Prostate gland (tissue), 2 donors: ENCODE results near the gene TACR2.

Source experiments
- POLR2AphosphoS5 ChIP-seq: sonication (generic); formaldehyde crosslinking; IDR thresholded peaks from one replicate; pipeline ENCODE4 v1.6.1; 2017; ENCODE audit warnings: antibody characterized with exemption
- TF ChIP-seq, protein P1 (sequence below), 4 experiments: fragments of 200-600 bp in 2 of 4; fragments of 450-650 bp in 2 of 4; sonication (generic) in 2 of 4; IDR thresholded peaks; 1 replicate in 3 of 4; 2 replicates in 1 of 4; pipeline ENCODE4 v1.5.1; 2016 to 2019; ENCODE audit warnings: antibody characterized with exemption in 4 of 4, mild to moderate bottlenecking in 2 of 4, moderate library complexity in 2 of 4

DNA sequence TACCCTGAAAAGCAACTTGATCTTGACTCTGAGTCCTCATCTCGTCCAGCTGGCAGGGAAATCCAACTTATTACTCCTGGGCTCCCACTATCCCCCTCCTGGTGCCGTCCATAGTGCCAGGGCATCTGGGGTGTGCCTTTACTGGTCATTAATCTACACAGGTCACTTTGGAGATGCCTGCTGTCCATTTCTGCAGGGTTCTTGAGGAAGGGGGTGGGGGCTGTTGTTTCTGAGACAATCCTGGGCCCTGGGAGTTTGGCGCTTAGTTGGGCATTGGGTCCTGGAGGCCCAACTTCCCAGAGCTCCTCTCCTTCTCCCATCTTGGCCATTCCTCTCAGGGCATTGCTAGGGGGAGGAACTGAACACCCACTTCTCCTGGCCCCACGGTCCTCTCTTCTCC is 6.0 kb upstream of the TACR2 start:
- TF ChIP-seq, protein P1, sequence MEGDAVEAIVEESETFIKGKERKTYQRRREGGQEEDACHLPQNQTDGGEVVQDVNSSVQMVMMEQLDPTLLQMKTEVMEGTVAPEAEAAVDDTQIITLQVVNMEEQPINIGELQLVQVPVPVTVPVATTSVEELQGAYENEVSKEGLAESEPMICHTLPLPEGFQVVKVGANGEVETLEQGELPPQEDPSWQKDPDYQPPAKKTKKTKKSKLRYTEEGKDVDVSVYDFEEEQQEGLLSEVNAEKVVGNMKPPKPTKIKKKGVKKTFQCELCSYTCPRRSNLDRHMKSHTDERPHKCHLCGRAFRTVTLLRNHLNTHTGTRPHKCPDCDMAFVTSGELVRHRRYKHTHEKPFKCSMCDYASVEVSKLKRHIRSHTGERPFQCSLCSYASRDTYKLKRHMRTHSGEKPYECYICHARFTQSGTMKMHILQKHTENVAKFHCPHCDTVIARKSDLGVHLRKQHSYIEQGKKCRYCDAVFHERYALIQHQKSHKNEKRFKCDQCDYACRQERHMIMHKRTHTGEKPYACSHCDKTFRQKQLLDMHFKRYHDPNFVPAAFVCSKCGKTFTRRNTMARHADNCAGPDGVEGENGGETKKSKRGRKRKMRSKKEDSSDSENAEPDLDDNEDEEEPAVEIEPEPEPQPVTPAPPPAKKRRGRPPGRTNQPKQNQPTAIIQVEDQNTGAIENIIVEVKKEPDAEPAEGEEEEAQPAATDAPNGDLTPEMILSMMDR (IDR thresholded peaks at IDR 0.05), result no peak
- no peak for TF ChIP-seq POLR2AphosphoS5
